ENCODE measurements around the gene MAN1A1. TPM values are rescaled to one million over a fixed set of nuclear protein-coding genes. Genes with fewer than 3 reads are reported as not detected.

MAN1A1 gene
- total RNA-seq, 2 donors from 2014 or later = 24.8 to 35.8 TPM

GRCh38 chr6:119280668-119281067 lies 68.9 kb downstream of the MAN1A1 start:
- H3K27ac ChIP-seq = no peak overlapping the region
- H3K36me3 ChIP-seq = no peaks in the 10 kb centered on the region
- TF ChIP-seq, protein P1, sequence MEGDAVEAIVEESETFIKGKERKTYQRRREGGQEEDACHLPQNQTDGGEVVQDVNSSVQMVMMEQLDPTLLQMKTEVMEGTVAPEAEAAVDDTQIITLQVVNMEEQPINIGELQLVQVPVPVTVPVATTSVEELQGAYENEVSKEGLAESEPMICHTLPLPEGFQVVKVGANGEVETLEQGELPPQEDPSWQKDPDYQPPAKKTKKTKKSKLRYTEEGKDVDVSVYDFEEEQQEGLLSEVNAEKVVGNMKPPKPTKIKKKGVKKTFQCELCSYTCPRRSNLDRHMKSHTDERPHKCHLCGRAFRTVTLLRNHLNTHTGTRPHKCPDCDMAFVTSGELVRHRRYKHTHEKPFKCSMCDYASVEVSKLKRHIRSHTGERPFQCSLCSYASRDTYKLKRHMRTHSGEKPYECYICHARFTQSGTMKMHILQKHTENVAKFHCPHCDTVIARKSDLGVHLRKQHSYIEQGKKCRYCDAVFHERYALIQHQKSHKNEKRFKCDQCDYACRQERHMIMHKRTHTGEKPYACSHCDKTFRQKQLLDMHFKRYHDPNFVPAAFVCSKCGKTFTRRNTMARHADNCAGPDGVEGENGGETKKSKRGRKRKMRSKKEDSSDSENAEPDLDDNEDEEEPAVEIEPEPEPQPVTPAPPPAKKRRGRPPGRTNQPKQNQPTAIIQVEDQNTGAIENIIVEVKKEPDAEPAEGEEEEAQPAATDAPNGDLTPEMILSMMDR (IDR thresholded peaks at IDR 0.05) = no peak
- no peaks in the 10 kb centered on the region for H3K27me3 ChIP-seq
- no peaks in the 10 kb centered on the region for H3K4me1 ChIP-seq
- no peak overlapping the region for H3K4me3 ChIP-seq
- DNase-seq (ENCODE audit: low spot score) = no peak
- no peaks in the 10 kb centered on the region for H3K9me3 ChIP-seq

- H3K9me3 ChIP-seq = no peaks in the 10 kb centered on the region
- no peaks in the 10 kb centered on the region for H3K27me3 ChIP-seq
- DNase-seq (ENCODE audit: low spot score) = no peak
- no peak overlapping the region for H3K27ac ChIP-seq
- no peaks in the 10 kb centered on the region for H3K36me3 ChIP-seq
- no peaks in the 10 kb centered on the region for H3K4me1 ChIP-seq
- no peak overlapping the region for H3K4me3 ChIP-seq
- TF ChIP-seq, protein P1 (IDR thresholded peaks at IDR 0.05) = no peak
Measured at GRCh38 chr6:119280080-119280479, 69.5 kb downstream of the MAN1A1 start.

DNA sequence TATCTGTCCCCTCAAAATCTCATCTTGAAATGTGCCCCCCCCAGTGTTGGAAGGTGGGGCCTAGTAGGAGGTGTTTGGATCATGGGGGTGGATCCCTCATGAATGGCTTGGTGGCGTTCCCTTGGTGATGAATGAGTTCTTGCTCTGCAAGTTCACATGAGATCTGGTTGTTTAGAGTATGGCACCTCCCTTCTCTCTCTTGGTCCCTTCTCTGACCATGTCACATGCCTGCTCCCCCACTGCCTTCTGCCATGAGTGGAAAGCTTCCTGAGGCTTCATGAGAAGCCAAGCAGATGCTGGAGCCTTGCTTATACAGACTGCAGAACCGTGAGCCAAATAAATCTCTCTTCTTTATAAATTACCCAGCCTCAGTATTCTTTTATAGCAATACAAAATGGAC lies 70.9 kb downstream of the MAN1A1 start:
- H3K27ac ChIP-seq = no peak overlapping the region
- no peaks in the 10 kb centered on the region for H3K36me3 ChIP-seq
- TF ChIP-seq, protein P1 (IDR thresholded peaks at IDR 0.05) = no peak
- DNase-seq (ENCODE audit: low spot score) = no peak
- H3K4me1 ChIP-seq = no peaks in the 10 kb centered on the region
- no peaks in the 10 kb centered on the region for H3K9me3 ChIP-seq
- H3K4me3 ChIP-seq = no peak overlapping the region
- H3K27me3 ChIP-seq = no peaks in the 10 kb centered on the region

GRCh38 chr6:119277052-119277451 lies 72.5 kb downstream of the MAN1A1 start:
- DNase-seq (ENCODE audit: low spot score) = no peak
- Histone ChIP-seq H3K27ac (no peak overlapping the region), H3K36me3 (no peaks in the 10 kb centered on the region), H3K9me3 (no peaks in the 10 kb centered on the region), H3K4me3 (no peak overlapping the region), H3K4me1 (no peaks in the 10 kb centered on the region), H3K27me3 (no peaks in the 10 kb centered on the region)
- TF ChIP-seq, protein P1 (IDR thresholded peaks at IDR 0.05) = no peak

- no peaks in the 10 kb centered on the region for H3K36me3 ChIP-seq
- no peak for DNase-seq (ENCODE audit: low spot score)
- TF ChIP-seq, protein P1 (IDR thresholded peaks at IDR 0.05) = no peak
- no peaks in the 10 kb centered on the region for H3K4me1 ChIP-seq
- H3K9me3 ChIP-seq = no peaks in the 10 kb centered on the region
- H3K27me3 ChIP-seq = no peaks in the 10 kb centered on the region
- no peak overlapping the region for H3K27ac ChIP-seq
- no peak overlapping the region for H3K4me3 ChIP-seq
Measured at GRCh38 chr6:119276211-119276610, 73.3 kb downstream of the MAN1A1 start.

GRCh38 chr6:119274197-119274595 lies 75.4 kb downstream of the MAN1A1 start:
- Histone ChIP-seq H3K4me1 (no peaks in the 10 kb centered on the region), H3K9me3 (peaks cover 0 to 13% of the 10 kb centered on the region in 2 donors), H3K36me3 (no peaks in the 10 kb centered on the region), H3K4me3 (no peak overlapping the region), H3K27ac (no peak overlapping the region), H3K27me3 (no peaks in the 10 kb centered on the region)
- no peak for DNase-seq (ENCODE audit: low spot score)
- TF ChIP-seq, protein P1 (IDR thresholded peaks at IDR 0.05) = no peak

All from right atrium auricular region (tissue), 2 donors.